Neural crest cell (in vitro differentiated cells): Measurements from ENCODE around the gene PAK4. TPM values are rescaled to one million over a fixed set of nuclear protein-coding genes. Genes with fewer than 3 reads are reported as not detected.

Experiments
- DNase-seq: peaks from one replicate; pipeline ENCODE4 v3.0.0; 2021; ENCODE audit warnings: low read depth, mixed read lengths, low spot score
- H3K27ac Mint-ChIP-seq: one replicate; pipeline ENCODE4 v1.8.0; 2021; ENCODE audit warnings: mild to moderate bottlenecking, mixed read lengths; ENCODE audit not compliant: unreplicated experiment
- H3K27me3 Mint-ChIP-seq: 2 replicates; pipeline ENCODE4 v1.8.0; 2021; ENCODE audit warnings: low read depth, mild to moderate bottlenecking, mixed read lengths
- H3K36me3 Mint-ChIP-seq: 2 replicates; pipeline ENCODE4 v1.8.0; 2021; ENCODE audit warnings: low read depth, mild to moderate bottlenecking, mixed read lengths
- H3K4me1 Mint-ChIP-seq: 2 replicates; pipeline ENCODE4 v1.8.0; 2021; ENCODE audit warnings: mixed read lengths
- H3K4me3 Mint-ChIP-seq: one replicate; pipeline ENCODE4 v1.8.0; 2021; ENCODE audit warnings: mild to moderate bottlenecking, mixed read lengths
- H3K9me3 Mint-ChIP-seq: 2 replicates; pipeline ENCODE4 v1.8.0; 2021; ENCODE audit warnings: mixed read lengths
- CTCF ChIP-seq: fragments of 200-600 bp; sonication (generic); conservative IDR thresholded peaks from 2 replicates; pipeline ENCODE4 v1.5.0; 2021; ENCODE audit warnings: antibody characterized with exemption, mild to moderate bottlenecking
- total RNA-seq: library from RNA; stranded (reverse); gene quantifications from 2 replicates; pipeline ENCODE4 v1.2.1, GENCODE V29; 2021

PAK4 gene
- total RNA-seq, 1 donor from 2014 or later, result 54.4 TPM

GRCh38 chr19:39200803-39201115 is 75.2 kb downstream of the PAK4 start:
- DNase-seq, result no peak
- Mint-ChIP-seq H3K4me3 (no peak overlapping the region), H3K27me3 (peaks cover 56% of the 10 kb centered on the region), H3K4me1 (peaks cover 5% of the 10 kb centered on the region), H3K9me3 (no peaks in the 10 kb centered on the region), H3K36me3 (no peaks in the 10 kb centered on the region), H3K27ac (peak overlapping the region; percentile 78)
- TF ChIP-seq CTCF, result no peak

GRCh38 chr19:39202998-39203355 is 77.4 kb downstream of the PAK4 start:
- no peaks in the 10 kb centered on the region for H3K9me3 Mint-ChIP-seq
- H3K4me1 Mint-ChIP-seq, result no peaks in the 10 kb centered on the region
- peaks cover 35% of the 10 kb centered on the region for H3K27me3 Mint-ChIP-seq
- H3K4me3 Mint-ChIP-seq, result no peak overlapping the region
- H3K36me3 Mint-ChIP-seq, result no peaks in the 10 kb centered on the region
- no peak overlapping the region for H3K27ac Mint-ChIP-seq
- no peak for DNase-seq
- TF ChIP-seq CTCF, result no peak

GRCh38 chr19:39203372-39204341 is 78.1 kb downstream of the PAK4 start, which contains the start of gene SYCN:
SYCN (minus strand) TSS chr19:39204263; CDS start chr19:39204254, 9 bp downstream.
- Mint-ChIP-seq H3K4me1 (no peaks in the 10 kb centered on the region), H3K9me3 (no peaks in the 10 kb centered on the region), H3K27me3 (peaks cover 34% of the 10 kb centered on the region), H3K36me3 (no peaks in the 10 kb centered on the region), H3K4me3 (no peak within 1 kb of the TSS), H3K27ac (no peak within 1 kb of the TSS)
- DNase-seq, result no peak
- TF ChIP-seq CTCF, result no peak

GRCh38 chr19:39205449-39205764 is 79.8 kb downstream of the PAK4 start:
- no peak overlapping the region for H3K27ac Mint-ChIP-seq
- no peaks in the 10 kb centered on the region for H3K4me1 Mint-ChIP-seq
- no peaks in the 10 kb centered on the region for H3K9me3 Mint-ChIP-seq
- H3K27me3 Mint-ChIP-seq, result peaks cover 28% of the 10 kb centered on the region
- H3K4me3 Mint-ChIP-seq, result no peak overlapping the region
- TF ChIP-seq CTCF, result no peak
- no peak for DNase-seq
- no peaks in the 10 kb centered on the region for H3K36me3 Mint-ChIP-seq

DNA sequence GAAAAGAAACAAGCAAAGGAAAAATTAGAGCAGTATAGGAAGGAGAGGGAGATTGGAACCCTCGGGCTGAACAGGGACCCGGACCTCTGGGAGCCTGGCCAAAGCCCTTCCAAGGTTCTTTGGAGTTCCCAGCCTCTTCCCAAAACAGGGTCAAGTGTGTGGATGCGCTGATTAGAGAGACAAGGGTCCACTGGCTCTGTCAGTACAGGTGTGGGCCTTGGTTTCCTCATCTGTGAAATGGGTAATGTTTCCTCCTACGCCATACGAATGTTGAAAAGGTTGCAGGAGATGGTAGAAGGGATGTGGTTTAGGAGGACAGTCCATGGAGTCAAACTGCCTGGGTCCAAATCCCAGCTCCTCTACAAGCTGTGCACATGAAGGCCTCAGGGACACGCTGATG is 80.5 kb downstream of the PAK4 start:
- Mint-ChIP-seq H3K4me1 (no peaks in the 10 kb centered on the region), H3K27me3 (peaks cover 21% of the 10 kb centered on the region), H3K36me3 (no peaks in the 10 kb centered on the region), H3K9me3 (no peaks in the 10 kb centered on the region), H3K27ac (no peak overlapping the region), H3K4me3 (no peak overlapping the region)
- no peak for TF ChIP-seq CTCF
- DNase-seq, result no peak
